Keratinocyte (primary cell): ENCODE results near the gene EP300. TPM values are rescaled to one million over a fixed set of nuclear protein-coding genes. Genes with fewer than 3 reads are reported as not detected.

Source experiments
- DNase-seq: peaks from one replicate; pipeline ENCODE4 v3.0.0-alpha.2; 2011; ENCODE audit warnings: low read depth, missing footprints, low spot score
- FAIRE-seq: peaks from 2 replicates; lab custom pipeline; 2011; peaks lifted over from hg19 to GRCh38; lab: Jason Lieb, UNC
- H2AFZ ChIP-seq: 2 replicates; pipeline ENCODE4 v1.6.0; 2012; ENCODE audit warnings: low read length, control low read depth, inconsistent platforms; ENCODE audit not compliant: control insufficient read depth
- H3K27ac ChIP-seq: 2 replicates; pipeline ENCODE4 v1.5.1; 2011; ENCODE audit warnings: low read length; ENCODE audit not compliant: control insufficient read depth, insufficient read depth
- H3K27me3 ChIP-seq: 3 replicates; pipeline ENCODE4 v1.6.0; 2011; ENCODE audit warnings: low read length; ENCODE audit not compliant: control insufficient read depth, insufficient read depth; ENCODE audit errors: extremely low read depth
- H3K36me3 ChIP-seq, 2 experiments: 2 replicates in 1 of 2; 3 replicates in 1 of 2; pipeline ENCODE4 v1.5.1; 2011; ENCODE audit warnings: low read length in 2 of 2, mild to moderate bottlenecking in 1 of 2; ENCODE audit not compliant: control insufficient read depth in 2 of 2, insufficient read depth in 2 of 2; ENCODE audit errors: extremely low read depth in 1 of 2
- H3K4me1 ChIP-seq: 3 replicates; pipeline ENCODE4 v1.5.1; 2011; ENCODE audit warnings: low read length; ENCODE audit not compliant: control insufficient read depth, insufficient read depth; ENCODE audit errors: extremely low read depth
- H3K4me2 ChIP-seq: 3 replicates; pipeline ENCODE4 v1.6.0; 2011; ENCODE audit warnings: low read depth, low read length; ENCODE audit not compliant: control insufficient read depth, insufficient read depth; ENCODE audit errors: extremely low read depth
- H3K4me3 ChIP-seq, 3 experiments: fragments of 200-600 bp in 1 of 3; sonication (generic) in 1 of 3; 2 replicates in 2 of 3; 3 replicates in 1 of 3; pipeline ENCODE4 v1.5.1; 2011 to 2016; ENCODE audit warnings: low read length in 3 of 3, mild to moderate bottlenecking in 3 of 3, control low read depth in 2 of 3, inconsistent platforms in 1 of 3, low read depth in 1 of 3, mixed read lengths in 1 of 3, mixed run types in 1 of 3, moderate library complexity in 1 of 3; ENCODE audit not compliant: control insufficient read depth in 2 of 3, insufficient read depth in 2 of 3; ENCODE audit errors: extremely low read depth in 1 of 3
- H3K79me2 ChIP-seq: 2 replicates; pipeline ENCODE4 v1.6.0; 2012; ENCODE audit warnings: low read length; ENCODE audit not compliant: control insufficient read depth, insufficient read depth
- H3K9ac ChIP-seq: 3 replicates; pipeline ENCODE4 v1.6.0; 2011; ENCODE audit warnings: low read length; ENCODE audit not compliant: control insufficient read depth, insufficient read depth; ENCODE audit errors: extremely low read depth
- H3K9me1 ChIP-seq: 3 replicates; pipeline ENCODE4 v1.6.0; 2011; ENCODE audit warnings: low read length; ENCODE audit not compliant: control insufficient read depth, insufficient read depth; ENCODE audit errors: extremely low read depth
- H3K9me3 ChIP-seq: 2 replicates; pipeline ENCODE4 v1.5.1; 2012; ENCODE audit warnings: low read depth, low read length; ENCODE audit not compliant: control insufficient read depth
- H4K20me1 ChIP-seq: 3 replicates; pipeline ENCODE4 v1.6.0; 2011; ENCODE audit warnings: low read length; ENCODE audit not compliant: control insufficient read depth, insufficient read depth; ENCODE audit errors: extremely low read depth
- CTCF ChIP-seq, 3 experiments: IDR thresholded peaks in 1 of 3; conservative IDR thresholded peaks in 1 of 3; optimal IDR thresholded peaks in 1 of 3; 2 replicates in 2 of 3; 3 replicates in 1 of 3; pipeline versions ENCODE3 to v1.5.1; 2011; ENCODE audit warnings: low read length in 3 of 3, mild to moderate bottlenecking in 3 of 3, moderate library complexity in 2 of 3, control low read depth in 1 of 3, inconsistent platforms in 1 of 3; ENCODE audit not compliant: insufficient read depth in 2 of 3; ENCODE audit errors: extremely low read depth in 1 of 3
- EZH2 ChIP-seq: IDR thresholded peaks from one replicate; pipeline ENCODE4 v1.6.1; 2012; ENCODE audit warnings: inconsistent platforms, mild to moderate bottlenecking, low read length, moderate library complexity
- dilution Hi-C: fragments of 300-500 bp; cut with MboI; formaldehyde crosslinking; loops from one replicate; pipeline ENCODE4 v1.7.0; 2020; ENCODE audit warnings: low sequenced_read_pairs; ENCODE audit not compliant: extremely low pct_ligation_motif_present
- polyA plus RNA-seq, 5 experiments: library from polyadenylated mRNA; depleted of rRNA in 3 of 5; stranded (reverse) in 3 of 5; stranded (forward) in 1 of 5; unstranded in 1 of 5; fragments of >200 nt; gene quantifications; 1 replicate in 1 of 5; 2 replicates in 3 of 5; 3 replicates in 1 of 5; pipeline versions ENCODE4 v1.2.1 to v1.2.3, GENCODE V29; 2011 to 2012; ENCODE audit warnings: missing spikeins in 2 of 5, low read depth in 1 of 5, low replicate concordance in 1 of 5

The EP300 gene
- polyA plus RNA-seq, 1 donor (not counting 4 experiments of a cell fraction or from before 2014, with no cell fraction given) = 10.5 TPM

GRCh38 chr22:41191467-41191866 is 99.1 kb downstream of the EP300 start:
- no peak overlapping the region for H3K9ac ChIP-seq
- no peak for DNase-seq
- H4K20me1 ChIP-seq = no peaks in the 10 kb centered on the region
- H3K36me3 ChIP-seq = no peaks in the 10 kb centered on the region
- H3K27me3 ChIP-seq = no peaks in the 10 kb centered on the region
- TF ChIP-seq EZH2 (no peak), CTCF (optimal IDR thresholded peaks at IDR 0.05 in 1 of 3, IDR thresholded peaks at IDR 0.05 in 1 of 3, conservative IDR thresholded peaks at IDR 0.05 in 1 of 3; ENCODE audit: extremely low read depth in 1 of 3, insufficient read depth in 2 of 3, low read length in 3 of 3) (no peak)
- no peak overlapping the region for H3K4me3 ChIP-seq
- H3K4me1 ChIP-seq = peaks cover 4% of the 10 kb centered on the region
- H3K27ac ChIP-seq = no peak overlapping the region
- H3K4me2 ChIP-seq = no peak overlapping the region
- FAIRE-seq = no peak
- H3K9me3 ChIP-seq = no peaks in the 10 kb centered on the region
- dilution Hi-C loops = no loop called here
- no peak overlapping the region for H2AFZ ChIP-seq
- no peaks in the 10 kb centered on the region for H3K9me1 ChIP-seq
- no peaks in the 10 kb centered on the region for H3K79me2 ChIP-seq

- no peak overlapping the region for H3K9ac ChIP-seq
- no peak overlapping the region for H3K4me2 ChIP-seq
- no peak overlapping the region for H3K27ac ChIP-seq
- no peaks in the 10 kb centered on the region for H3K36me3 ChIP-seq
- no peak overlapping the region for H3K4me3 ChIP-seq
- H3K9me1 ChIP-seq = no peaks in the 10 kb centered on the region
- TF ChIP-seq CTCF (optimal IDR thresholded peaks at IDR 0.05 in 1 of 3, IDR thresholded peaks at IDR 0.05 in 1 of 3, conservative IDR thresholded peaks at IDR 0.05 in 1 of 3; ENCODE audit: extremely low read depth in 1 of 3, insufficient read depth in 2 of 3, low read length in 3 of 3) = no peak
- no peak for TF ChIP-seq EZH2
- FAIRE-seq (no peak), DNase-seq (no peak)
- H3K79me2 ChIP-seq = no peaks in the 10 kb centered on the region
- peaks cover 17% of the 10 kb centered on the region for H3K4me1 ChIP-seq
- no peak overlapping the region for H2AFZ ChIP-seq
- no peaks in the 10 kb centered on the region for H4K20me1 ChIP-seq
- H3K27me3 ChIP-seq = no peaks in the 10 kb centered on the region
- no peaks in the 10 kb centered on the region for H3K9me3 ChIP-seq
- dilution Hi-C loops = no loop called here
Measured at GRCh38 chr22:41193829-41194228, 101.4 kb downstream of the EP300 start.
